Hematopoietic multipotent progenitor cell treated with erythropoietin and hydrocortisone succinate and interleukin-3 and kit ligand, for 8 days (in vitro differentiated cells): ENCODE data around the gene SLC17A4.
A peak's percentile ranks its signal among the peaks of the same experiment; 100 is the strongest.
"Not testable (repeated sequence)": the region's sequence is repeated elsewhere in the genome, so short reads cannot be mapped to it uniquely, and the experiment has no call there.

Experiments
- DNase-seq: peaks from one replicate; pipeline ENCODE4 v3.0.0-alpha.2; 2015

SLC17A4 gene, protein sequence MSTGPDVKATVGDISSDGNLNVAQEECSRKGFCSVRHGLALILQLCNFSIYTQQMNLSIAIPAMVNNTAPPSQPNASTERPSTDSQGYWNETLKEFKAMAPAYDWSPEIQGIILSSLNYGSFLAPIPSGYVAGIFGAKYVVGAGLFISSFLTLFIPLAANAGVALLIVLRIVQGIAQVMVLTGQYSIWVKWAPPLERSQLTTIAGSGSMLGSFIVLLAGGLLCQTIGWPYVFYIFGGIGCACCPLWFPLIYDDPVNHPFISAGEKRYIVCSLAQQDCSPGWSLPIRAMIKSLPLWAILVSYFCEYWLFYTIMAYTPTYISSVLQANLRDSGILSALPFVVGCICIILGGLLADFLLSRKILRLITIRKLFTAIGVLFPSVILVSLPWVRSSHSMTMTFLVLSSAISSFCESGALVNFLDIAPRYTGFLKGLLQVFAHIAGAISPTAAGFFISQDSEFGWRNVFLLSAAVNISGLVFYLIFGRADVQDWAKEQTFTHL

DNA sequence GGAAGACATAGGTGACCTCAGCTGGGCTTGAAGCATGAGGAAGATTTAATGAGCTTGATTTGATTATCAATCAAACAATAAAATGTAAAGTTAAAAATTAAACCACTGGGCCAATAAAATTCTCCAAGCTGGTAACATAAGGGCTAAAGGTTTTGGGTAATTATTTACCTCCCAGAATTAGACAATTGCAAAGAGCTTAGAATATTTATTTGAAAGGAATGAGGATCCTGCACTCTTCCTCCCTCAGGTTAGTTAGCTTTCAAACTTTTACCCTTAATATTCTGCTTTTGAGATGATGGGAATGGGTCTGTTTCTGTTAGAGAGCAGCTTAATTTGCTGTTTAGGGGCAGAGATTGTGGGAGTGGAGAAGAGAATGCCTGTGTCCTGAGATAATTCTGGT is at the start of gene SLC17A4:
Gene SLC17A4 (plus strand): TSS at position 208 of the 400 bp plus-strand sequence. CDS start 7,221 bp downstream, outside the sequence.
- DNase-seq: no peak

DNA sequence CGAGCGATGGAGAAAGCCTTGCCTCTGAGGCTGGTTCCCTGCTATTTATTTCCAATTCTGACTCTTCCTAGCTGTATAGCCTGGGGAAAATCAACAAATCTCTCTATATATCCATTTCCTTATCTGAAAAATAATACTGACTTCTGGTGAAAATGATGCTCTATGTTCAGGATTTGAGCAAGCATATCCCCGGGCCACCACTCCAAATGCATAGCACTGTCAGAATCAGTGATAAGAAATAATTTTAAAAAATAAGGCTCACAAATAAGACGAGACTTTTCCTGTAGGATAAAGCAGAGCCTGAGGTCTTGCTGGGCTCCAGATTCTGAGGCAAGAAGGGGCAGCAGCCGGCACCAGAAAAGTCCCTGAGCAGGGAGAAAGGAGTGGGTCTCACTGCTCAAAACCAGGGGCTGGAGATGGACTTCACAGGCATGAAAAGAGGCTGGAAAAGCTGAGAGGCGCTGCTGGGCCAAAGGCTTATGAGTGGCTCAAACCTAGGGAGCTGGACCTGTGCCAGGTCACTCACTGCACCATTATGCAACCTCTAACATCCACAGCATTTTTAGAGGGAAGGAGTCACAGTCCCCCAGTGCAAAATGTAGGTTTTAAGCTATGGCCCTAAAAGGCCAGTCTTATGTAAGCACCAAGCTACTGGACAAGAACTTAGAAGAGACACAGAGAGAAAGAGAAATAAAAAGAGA is 48.1 kb upstream of the SLC17A4 start:
- no peak for DNase-seq

DNA sequence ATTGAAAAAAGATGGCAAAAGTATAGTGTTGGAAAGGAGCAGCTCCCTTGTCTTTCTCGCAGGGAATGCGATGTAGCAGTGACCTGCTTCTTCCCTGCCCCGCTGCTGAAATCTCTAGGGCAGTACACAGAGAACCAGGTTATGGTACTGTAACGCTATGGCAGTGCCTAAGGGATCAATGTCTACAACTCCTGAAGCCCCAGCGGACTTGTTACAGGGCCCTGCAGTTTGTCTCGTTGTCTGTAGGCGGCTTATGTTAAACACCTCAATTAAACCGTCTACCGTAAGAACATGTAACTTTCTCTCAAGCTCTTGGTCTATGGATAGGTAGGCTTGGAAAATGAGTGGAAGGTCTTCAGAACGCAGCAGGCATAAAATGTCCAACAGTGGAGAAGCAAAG is 44.8 kb upstream of the SLC17A4 start:
- no peak for DNase-seq

DNA sequence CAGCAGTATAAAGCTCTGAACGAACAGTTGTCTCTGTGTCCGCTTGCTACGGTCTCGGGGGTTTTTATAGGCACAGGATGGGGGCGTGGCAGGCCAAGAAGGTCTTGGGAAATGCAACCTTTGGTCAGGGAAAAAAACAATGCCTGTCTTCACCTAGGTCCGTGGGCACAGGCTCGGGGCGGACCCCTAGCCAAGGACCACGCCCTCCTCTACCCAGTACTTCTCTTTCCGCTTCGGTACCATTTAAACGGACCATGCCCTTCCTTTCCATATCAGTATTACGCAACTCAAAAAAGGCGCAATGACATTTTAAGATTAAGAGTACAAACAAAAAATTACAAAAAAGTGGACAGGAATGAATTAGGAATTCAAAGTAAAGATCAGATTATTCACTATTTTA is 44.3 kb upstream of the SLC17A4 start:
- no peak for DNase-seq

DNA sequence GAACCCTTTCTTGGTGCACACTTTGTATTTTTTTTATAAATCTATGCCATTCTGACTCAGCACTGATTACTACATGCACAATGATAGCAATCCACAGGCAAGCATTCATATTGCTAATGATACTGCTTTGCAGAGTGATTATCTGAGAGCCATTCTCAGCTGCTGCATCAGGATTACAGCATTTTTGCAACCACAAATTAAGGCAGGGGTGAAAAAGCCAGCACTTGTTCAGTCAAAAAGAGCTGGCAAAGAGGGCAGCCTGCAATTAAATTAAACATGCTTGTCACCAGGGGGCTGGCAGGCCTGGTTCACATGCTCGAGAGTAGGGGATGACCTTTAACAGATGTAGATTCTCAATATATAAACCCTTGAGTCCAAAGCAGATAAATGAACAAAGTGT is 40.7 kb upstream of the SLC17A4 start:
- DNase-seq: no peak

DNA sequence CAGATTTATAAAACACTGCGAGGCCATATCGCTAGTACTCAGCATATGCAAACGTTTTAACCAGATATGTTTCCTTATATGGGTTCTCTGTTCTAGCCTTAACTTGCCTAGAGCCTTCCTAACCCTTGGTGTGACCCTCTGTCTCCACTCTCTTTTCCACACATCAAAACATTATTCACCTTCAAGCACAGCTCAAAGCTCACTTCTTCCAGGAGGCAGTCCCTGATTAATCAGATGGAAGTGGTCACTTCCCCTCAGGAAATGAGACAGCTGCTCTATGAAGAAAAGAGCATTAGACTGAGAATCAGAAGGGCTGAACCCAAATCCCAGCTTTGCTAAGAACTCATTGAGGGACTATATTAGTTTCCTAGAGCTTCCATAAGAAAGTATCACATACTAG is 39.8 kb upstream of the SLC17A4 start:
- no peak for DNase-seq

DNA sequence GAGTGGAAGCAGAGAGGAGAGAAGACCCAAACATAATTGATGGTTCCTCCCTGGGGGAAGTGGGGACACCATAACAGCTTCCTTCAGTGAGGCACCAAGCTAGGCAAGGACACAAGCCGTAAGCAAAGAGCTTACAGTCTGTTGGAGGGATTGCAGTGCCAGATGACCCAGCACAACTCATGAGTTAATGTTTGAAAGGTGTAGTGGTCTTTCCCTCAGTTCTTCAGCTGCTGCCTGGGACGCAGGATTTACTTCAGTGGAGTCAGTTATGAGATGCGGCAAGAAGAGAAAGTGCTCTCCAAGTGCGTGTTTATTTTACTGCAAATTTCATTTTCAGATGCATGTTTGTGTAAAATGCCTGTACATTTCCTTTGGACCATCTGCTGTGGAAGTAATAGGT is 38.7 kb upstream of the SLC17A4 start:
- DNase-seq: no peak

DNA sequence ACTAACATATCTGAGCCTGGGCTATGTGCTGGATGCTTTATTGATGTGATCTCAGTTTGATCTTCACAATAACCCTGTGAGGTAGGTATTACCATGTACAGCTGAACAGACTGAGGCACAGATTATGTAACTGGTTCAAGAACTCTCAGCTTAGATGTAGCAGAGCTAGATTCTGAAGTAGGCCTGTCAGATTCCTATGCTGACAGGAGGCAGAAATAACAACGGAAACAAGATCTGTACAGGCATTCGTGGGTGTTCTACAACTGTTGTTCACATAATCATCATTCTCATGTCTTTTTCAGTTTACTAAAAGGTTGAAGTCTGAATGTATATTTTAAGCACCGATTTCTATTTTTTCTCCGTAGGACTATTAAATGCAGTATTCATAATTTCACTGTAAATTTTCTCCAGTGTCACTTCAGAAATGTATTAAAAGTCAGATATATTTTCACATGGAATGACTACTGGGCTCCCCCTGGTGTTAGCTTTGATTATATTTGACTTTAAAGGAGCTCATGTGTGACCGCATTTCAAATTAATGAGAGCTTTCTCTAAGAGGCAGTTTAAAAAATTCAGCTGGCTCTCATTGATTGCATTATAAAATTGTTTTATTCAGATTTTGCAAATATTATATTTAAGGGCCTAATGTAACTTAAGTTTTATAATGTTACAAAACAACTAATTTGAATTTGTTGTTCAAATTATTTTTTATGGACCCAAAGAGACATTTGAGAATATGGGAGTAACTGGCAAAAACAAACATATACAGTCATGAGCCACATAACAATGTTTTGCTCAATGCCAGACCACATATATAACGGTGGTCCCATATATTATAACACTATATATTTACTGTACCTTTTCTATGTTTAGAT is 36.4 kb upstream of the SLC17A4 start:
- DNase-seq: peak; percentile 69

DNA sequence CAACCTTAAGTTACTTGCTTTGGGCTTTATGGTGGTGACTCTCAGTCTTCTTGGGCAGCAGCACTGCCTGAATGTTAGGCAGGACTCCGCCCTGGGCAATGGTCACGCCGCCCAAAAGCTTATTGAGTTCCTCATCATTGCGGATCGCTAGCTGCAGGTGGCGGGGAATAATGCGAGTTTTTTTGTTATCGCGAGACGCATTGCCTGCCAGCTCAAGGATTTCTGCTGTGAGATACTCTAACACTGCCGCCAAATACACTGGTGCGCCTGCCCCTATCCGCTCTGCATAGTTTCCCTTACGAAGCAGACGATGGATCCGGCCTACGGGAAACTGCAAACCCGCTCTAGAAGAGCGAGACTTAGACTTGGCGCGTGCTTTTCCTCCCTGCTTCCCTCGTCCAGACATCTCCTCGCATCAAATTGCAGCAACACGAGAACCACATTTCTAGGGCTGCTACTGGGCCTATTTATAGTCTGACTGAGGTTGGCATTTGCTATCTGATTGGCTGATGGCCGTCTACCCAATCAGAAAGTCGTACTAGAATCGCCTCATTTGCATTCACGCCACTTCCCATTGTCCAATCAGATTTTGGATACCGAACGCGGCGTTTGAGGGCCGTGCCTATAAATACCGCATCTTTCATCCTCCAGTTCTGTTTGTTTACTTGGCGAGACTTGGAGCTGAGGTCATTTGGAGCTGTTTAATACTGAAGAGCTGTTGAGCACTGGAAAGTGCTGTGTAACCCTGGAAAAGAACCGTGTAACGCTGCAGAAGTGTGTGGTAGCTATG is 28.2 kb upstream of the SLC17A4 start:
- DNase-seq: no peak

DNA sequence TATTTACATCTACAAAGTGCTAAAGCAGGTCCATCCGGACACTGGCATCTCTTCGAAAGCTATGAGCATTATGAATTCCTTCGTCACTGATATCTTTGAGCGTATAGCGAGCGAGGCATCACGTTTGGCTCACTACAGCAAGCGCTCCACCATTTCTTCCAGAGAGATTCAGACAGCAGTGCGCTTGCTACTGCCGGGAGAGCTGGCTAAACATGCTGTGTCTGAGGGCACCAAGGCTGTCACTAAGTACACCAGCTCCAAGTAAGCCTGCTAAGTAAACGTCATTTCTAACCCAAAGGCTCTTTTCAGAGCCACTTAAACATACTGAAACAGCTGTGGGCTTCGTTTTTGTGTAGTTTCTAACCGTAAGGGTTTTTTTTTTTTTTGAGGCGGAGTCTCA is 27.5 kb upstream of the SLC17A4 start:
- DNase-seq: no peak

DNA sequence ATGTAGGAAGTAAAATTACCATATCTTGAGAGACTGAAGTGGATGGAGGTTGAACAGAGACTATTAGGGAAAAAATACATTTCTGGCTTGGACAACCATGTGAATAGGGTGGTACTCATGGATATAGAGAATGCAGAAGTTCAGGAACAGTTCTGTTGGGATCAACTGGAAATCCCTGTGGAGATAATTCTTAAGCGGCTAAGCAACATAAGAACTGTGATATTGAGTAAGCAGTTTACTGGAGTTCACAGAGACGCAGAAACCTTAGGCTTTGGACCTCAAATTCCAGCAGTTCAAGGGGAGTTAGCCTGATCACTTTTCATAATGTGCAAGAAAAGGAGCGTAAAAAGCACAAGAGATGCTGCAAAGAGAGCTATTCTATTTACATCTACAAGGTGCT is 23.6 kb upstream of the SLC17A4 start:
- no peak for DNase-seq

DNA sequence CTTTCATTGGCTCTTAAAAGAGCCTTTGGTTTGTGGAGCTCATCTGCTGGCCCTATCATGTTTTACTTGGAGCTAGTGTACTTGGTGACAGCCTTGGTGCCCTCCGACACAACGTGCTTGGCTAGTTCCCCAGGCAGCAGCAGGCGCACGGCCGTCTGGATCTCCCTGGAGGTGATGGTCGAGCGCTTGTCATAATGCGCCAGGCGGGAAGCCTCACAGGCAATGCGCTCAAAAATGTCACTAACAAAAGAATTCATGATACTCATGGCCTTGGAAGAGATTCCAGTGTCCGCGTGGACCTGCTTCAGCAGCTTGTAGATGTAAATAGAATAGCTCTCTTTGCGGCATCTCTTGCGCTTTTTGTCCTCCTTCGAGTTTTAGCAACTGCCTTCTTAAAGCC is 22.8 kb upstream of the SLC17A4 start:
- no peak for DNase-seq

DNA sequence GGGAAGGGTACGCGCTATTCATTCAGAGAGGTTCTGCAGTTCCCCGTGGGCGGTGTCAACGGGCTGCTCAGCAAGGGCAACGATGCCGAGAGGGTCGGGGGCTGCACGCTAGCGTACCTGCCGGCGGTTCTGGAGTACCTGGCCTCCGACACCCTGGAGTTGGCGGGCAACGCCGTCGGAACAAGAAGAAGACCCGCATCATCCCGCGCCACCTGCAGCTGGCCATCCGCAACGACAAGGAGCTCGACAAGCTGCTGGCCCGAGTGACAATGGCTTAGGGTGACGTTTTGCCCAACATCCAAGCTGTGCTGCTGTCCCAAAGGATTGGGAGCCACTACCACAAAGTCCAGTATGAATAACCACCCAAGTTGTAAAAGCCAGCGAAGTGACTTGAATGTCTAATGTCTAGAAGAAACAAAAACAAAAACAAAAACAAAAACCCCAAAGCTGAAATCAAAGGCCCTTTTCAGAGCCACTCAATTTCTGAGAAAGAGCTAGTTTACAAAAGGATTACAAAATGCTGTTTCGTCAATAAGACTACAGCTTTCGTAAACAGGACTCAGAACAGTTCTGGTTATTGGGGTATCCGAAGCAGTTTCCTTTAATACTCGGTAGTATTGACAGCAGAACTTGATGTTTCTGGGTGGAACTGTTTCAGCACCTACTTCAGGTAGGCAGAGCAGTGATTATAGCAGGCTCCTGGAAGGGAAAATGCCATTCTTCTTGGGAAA is 21.9 kb upstream of the SLC17A4 start:
- no peak for DNase-seq

DNA sequence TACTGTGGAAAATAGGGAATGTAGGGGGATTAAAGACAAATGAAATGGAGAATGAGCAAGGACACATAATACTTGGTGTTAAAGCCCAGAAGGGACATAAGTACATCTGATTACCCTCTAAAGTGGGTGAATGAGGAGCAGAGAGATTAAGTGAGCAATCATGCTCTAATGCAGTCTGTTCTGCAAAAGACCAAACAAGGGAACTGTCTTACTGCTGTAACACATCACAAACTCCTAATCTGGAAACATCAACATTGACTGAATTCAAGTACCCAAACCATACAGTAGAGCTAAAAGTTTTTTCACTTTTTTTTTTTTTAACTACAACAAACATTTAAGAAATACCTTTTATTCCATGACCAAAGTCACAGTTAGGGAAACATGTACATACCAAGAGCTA is 19.3 kb upstream of the SLC17A4 start:
- DNase-seq: no peak

DNA sequence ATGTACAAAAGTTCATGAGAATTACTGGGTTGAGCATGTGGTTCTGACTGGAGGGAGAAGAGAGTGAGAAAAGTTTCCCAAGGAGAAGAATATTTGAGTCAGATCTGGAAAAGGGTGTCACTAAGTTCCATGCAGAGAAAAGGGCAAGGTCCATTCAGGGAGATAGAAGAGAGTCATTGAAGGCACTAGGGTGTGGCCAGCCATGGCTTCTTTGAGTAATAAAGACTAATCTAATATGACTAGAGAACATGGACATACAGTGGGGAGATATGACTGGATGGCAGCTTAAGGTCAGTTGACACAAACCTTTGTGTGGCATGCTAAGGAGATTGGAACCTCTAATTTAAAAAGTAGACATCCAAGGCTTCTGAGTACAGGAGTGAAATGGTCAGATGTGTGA is 10.7 kb upstream of the SLC17A4 start:
- DNase-seq: no peak

DNA sequence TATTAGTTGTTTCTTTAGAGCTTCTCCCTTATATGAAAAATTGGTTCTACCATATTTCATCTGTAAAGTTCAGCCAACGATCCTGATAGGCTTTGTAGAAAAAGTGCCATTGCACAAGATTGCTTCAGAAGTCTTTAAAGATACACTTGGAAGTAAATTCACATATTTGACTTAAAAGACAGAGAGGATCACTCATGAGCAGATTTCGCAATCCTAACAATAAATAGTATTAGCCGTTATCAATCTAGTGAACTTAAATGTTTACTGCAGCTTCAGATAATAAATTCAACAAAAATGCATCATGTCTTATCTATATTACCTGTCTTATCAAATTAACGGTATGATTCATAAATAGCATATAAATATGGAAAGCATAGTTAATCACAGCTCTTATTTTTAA is 8.7 kb upstream of the SLC17A4 start:
- no peak for DNase-seq

DNA sequence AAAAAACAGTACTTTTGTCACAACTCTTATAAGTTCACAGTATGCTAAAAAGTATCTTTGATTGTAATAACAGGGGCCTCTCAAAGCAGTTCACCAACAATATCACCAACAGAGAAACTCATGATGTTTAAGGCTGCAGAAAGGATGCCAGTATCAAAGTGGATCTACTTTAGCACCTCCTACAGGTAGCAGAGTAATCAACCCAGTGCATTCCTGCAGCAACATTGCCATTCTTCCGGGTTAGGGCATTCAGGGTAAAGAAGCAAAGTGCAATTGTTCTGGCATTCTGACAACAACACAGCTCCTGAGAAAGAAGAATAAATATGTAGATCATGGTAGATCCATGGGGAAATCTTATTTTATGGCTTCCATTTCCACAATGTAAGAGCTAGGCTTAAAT is 7.6 kb upstream of the SLC17A4 start:
- no peak for DNase-seq

DNA sequence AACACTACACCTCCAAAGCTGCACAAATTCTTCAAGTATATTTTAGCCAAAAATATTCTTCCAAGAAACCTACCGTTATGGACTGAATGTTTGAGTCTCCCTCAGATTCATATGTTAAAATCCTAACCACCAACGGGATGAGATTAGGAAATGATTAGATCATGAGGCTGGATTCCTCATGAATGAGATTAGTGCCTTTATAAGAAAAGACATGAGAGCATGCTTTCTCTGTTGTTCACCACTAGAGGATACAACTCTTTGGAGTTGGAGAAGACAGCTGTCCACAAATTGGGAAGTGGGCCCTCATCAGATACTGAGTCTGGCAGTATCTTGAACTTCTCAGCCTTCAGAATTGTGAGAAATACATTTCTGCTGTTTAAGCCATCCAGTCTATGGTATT is 7.1 kb upstream of the SLC17A4 start:
- no peak for DNase-seq

DNA sequence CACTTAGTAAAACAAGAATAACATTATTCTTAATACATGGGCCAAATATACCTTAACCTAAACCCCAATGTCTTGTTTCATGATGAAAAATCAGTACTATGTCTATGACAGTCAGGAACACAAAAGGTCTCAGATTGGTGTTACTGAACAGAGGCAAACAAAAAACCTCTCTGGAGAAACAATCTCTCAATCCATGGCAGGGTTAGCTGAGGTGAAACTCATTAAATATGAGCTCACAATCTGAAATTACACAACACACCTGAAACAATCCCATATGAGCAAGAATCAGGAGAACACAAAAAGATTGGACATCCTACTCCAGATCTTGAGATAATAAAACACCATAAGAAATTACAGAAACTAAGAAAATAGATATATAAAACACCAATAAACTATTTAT is 6.5 kb upstream of the SLC17A4 start:
- DNase-seq: no peak

DNA sequence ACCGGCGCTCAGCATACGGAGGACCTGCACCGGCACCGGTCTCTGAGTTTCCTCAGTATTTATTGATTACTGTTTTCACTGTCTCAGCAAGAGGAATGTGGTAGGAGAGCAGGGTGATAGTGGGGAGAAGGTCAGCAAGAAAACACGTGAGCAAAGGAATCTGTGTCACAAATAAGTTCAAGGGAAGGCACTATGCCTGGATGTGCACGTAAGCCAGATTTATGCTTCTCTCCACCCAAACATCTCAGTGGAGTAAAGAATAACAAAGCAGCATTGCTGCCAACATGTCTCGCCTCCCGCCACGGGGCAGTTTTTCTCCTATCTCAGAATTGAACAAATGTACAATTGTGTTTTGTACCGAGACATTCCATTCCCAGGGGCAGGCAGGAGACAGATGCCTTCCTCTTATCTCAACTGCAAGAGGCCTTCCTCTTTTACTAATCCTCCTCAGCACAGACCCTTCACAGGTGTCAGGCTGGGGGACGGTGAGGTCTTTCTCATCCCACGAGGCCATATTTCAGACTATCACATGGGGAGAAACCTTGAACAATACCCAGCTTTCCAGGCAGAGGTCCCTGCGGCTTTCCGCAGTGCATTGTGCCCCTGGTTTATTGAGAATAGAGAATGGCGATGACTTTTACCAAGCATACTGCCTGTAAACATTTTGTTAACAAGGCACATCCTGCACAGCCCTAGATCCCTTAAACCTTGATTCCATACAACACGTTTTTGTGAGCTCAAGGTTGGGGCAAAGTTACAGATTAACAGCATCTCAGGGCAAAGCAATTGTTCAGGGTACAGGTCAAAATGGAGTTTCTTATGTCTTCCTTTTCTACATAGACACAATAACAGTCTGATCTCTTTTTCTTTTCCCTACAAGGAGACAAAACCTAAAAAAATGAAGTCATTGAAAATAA is 5.7 kb upstream of the SLC17A4 start:
- not testable (repeated sequence) for DNase-seq

DNA sequence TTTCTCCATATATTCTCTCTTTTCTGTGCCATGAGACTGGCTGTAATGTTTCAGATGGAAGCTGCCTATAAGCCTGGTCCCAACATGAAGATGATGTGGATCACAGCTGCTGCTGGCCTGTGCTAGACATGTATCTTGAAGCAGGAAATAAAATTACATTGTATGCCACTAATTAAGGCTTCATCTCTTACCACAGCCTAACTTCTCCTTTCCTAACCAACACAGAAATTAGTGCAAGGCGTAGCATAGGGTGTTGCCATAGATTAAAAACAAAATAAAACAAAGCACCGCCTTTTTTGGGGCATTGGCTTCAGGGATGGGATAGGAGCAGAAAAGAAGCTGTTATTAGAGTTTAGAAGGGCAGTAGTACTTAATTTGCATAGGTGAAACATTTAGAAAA is 4.7 kb upstream of the SLC17A4 start:
- DNase-seq: peak; percentile 39
